ENCODE data around the gene CNST. TPM values are rescaled to one million over a fixed set of nuclear protein-coding genes. Genes with fewer than 3 reads are reported as not detected.

The CNST gene
- total and polyA plus RNA-seq, 9 of the 15 experiments (the other 6 are each of a cell fraction or from before 2014, with no cell fraction given), result 17.0 to 55.3 (median 30.8) TPM

DNA sequence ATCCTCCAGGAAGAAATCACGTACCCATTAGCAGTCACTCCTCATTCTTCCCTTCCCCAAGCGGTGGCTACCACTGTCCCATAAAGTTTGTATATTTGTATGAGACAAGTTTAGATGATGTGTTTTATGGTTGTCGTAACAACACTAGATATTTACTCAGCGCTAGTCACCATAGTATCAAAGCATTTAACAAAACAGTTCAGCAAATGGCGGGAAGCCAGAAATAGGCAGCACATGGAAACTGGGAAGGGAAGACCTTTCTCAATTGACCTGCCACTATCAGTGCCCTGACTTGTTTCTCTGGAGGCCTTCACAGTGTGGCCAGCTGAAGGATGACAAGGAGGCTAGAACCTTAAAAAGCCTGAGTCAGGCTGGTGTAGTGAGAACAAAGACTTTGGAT lies 31.1 kb downstream of the CNST start (continued):
- TF ChIP-seq, protein P1, sequence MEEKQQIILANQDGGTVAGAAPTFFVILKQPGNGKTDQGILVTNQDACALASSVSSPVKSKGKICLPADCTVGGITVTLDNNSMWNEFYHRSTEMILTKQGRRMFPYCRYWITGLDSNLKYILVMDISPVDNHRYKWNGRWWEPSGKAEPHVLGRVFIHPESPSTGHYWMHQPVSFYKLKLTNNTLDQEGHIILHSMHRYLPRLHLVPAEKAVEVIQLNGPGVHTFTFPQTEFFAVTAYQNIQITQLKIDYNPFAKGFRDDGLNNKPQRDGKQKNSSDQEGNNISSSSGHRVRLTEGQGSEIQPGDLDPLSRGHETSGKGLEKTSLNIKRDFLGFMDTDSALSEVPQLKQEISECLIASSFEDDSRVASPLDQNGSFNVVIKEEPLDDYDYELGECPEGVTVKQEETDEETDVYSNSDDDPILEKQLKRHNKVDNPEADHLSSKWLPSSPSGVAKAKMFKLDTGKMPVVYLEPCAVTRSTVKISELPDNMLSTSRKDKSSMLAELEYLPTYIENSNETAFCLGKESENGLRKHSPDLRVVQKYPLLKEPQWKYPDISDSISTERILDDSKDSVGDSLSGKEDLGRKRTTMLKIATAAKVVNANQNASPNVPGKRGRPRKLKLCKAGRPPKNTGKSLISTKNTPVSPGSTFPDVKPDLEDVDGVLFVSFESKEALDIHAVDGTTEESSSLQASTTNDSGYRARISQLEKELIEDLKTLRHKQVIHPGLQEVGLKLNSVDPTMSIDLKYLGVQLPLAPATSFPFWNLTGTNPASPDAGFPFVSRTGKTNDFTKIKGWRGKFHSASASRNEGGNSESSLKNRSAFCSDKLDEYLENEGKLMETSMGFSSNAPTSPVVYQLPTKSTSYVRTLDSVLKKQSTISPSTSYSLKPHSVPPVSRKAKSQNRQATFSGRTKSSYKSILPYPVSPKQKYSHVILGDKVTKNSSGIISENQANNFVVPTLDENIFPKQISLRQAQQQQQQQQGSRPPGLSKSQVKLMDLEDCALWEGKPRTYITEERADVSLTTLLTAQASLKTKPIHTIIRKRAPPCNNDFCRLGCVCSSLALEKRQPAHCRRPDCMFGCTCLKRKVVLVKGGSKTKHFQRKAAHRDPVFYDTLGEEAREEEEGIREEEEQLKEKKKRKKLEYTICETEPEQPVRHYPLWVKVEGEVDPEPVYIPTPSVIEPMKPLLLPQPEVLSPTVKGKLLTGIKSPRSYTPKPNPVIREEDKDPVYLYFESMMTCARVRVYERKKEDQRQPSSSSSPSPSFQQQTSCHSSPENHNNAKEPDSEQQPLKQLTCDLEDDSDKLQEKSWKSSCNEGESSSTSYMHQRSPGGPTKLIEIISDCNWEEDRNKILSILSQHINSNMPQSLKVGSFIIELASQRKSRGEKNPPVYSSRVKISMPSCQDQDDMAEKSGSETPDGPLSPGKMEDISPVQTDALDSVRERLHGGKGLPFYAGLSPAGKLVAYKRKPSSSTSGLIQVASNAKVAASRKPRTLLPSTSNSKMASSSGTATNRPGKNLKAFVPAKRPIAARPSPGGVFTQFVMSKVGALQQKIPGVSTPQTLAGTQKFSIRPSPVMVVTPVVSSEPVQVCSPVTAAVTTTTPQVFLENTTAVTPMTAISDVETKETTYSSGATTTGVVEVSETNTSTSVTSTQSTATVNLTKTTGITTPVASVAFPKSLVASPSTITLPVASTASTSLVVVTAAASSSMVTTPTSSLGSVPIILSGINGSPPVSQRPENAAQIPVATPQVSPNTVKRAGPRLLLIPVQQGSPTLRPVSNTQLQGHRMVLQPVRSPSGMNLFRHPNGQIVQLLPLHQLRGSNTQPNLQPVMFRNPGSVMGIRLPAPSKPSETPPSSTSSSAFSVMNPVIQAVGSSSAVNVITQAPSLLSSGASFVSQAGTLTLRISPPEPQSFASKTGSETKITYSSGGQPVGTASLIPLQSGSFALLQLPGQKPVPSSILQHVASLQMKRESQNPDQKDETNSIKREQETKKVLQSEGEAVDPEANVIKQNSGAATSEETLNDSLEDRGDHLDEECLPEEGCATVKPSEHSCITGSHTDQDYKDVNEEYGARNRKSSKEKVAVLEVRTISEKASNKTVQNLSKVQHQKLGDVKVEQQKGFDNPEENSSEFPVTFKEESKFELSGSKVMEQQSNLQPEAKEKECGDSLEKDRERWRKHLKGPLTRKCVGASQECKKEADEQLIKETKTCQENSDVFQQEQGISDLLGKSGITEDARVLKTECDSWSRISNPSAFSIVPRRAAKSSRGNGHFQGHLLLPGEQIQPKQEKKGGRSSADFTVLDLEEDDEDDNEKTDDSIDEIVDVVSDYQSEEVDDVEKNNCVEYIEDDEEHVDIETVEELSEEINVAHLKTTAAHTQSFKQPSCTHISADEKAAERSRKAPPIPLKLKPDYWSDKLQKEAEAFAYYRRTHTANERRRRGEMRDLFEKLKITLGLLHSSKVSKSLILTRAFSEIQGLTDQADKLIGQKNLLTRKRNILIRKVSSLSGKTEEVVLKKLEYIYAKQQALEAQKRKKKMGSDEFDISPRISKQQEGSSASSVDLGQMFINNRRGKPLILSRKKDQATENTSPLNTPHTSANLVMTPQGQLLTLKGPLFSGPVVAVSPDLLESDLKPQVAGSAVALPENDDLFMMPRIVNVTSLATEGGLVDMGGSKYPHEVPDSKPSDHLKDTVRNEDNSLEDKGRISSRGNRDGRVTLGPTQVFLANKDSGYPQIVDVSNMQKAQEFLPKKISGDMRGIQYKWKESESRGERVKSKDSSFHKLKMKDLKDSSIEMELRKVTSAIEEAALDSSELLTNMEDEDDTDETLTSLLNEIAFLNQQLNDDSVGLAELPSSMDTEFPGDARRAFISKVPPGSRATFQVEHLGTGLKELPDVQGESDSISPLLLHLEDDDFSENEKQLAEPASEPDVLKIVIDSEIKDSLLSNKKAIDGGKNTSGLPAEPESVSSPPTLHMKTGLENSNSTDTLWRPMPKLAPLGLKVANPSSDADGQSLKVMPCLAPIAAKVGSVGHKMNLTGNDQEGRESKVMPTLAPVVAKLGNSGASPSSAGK (IDR thresholded peaks at IDR 0.05), result peak; percentile 23; the same call in 1 of the 2 replicates
- TF ChIP-seq BCOR (IDR thresholded peaks at IDR 0.05), result no peak
- peak; percentile 83 for TF ChIP-seq FOXJ3 (CRISPR knock-in tag; IDR thresholded peaks at IDR 0.05)
- peak in 1 of 2 experiments; percentile 85; a peak in 2 of 4 replicates for TF ChIP-seq FOXA3 (CRISPR knock-in tag; conservative IDR thresholded peaks at IDR 0.05 in 1 of 2, IDR thresholded peaks at IDR 0.05 in 1 of 2)
- TF ChIP-seq TAF9B (IDR thresholded peaks at IDR 0.05; ENCODE audit: partially characterized antibody), result no peak
- peak; percentile 54; the same call in 1 of the 2 replicates for TF ChIP-seq MEF2A (IDR thresholded peaks at IDR 0.05; ENCODE audit: control insufficient read depth, low read depth, low read length)
- TF ChIP-seq TARDBP (IDR thresholded peaks at IDR 0.05), result no peak

All from K562 (cell line).